Measurements from ENCODE around the gene HENMT1. TPM values are rescaled to one million over a fixed set of nuclear protein-coding genes. Genes with fewer than 3 reads are reported as not detected.
A peak's percentile ranks its signal among the peaks of the same experiment; 100 is the strongest.

HENMT1 gene
- total and polyA plus RNA-seq, 9 of the 15 experiments (the other 6 are each of a cell fraction or from before 2014, with no cell fraction given) = not detected

DNA sequence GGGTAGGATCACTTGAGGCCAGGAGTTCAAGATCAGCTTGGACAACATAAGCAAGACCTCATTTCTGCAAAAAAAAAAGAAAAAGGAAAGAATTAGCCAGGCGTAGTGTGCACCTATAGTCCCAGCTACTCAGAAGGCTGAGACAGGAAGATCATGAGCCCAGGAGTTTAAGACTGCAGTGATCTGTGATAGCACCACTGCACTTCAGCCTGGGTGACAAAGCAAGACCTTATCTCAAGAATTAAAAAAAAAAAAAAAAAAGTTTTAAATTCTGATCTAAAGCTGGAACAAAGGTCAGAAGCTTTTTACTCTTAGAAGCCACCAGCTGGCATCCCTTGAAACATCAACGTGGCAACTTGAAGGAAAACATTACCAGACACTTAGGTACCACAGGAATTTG lies 45.3 kb downstream of the HENMT1 start:
- ATAC-seq (peak; percentile 56; the same call in 2 of the 3 replicates), FAIRE-seq (no peak), DNase-seq (ENCODE audit: extremely low read depth in 1 of 4, low spot score in 3 of 4) (peak in 1 of 4 experiments; percentile 16)
- ChIA-PET POLR2A (interaction anchor here (0.9 to 1.4 kb wide), 3 partner anchors 9 to 17 kb away, joined by 3 to 5 read pairs (median 3); no protein-coding TSS in a partner anchor), CTCF (ENCODE audit: low intra/inter-chr PET ratio) (no interaction called here)
- Histone ChIP-seq H3K27me3 (ENCODE audit: control insufficient read depth in 2 of 2, insufficient read depth in 2 of 2, low read length in 2 of 2) (no peaks in the 10 kb centered on the region), H3K4me2 (ENCODE audit: insufficient read depth, low read length) (no peak overlapping the region), H3K79me2 (ENCODE audit: control insufficient read depth, insufficient read depth, low read length) (no peaks in the 10 kb centered on the region), H3K36me3 (ENCODE audit: control insufficient read depth, insufficient read depth, low read length) (peaks cover 10% of the 10 kb centered on the region; the same call in 1 of the 3 replicates), H3K9me1 (ENCODE audit: control insufficient read depth, insufficient read depth, low read length) (peaks cover 3% of the 10 kb centered on the region), H3K4me1 (replicated peaks in 1 of 2; ENCODE audit: control insufficient read depth in 2 of 2, insufficient read depth in 2 of 2, low read length in 2 of 2) (peaks cover 0 to 8% of the 10 kb centered on the region in 2 experiments; a peak in 3 of 5 replicates), H3K4me3 (no peak overlapping the region), H3K27ac (ENCODE audit: extremely low read depth, low read depth, low read length) (no peak overlapping the region), H4K20me1 (replicated peaks; ENCODE audit: control insufficient read depth, insufficient read depth, low read length) (no peaks in the 10 kb centered on the region), H3K9me3 (replicated peaks; ENCODE audit: control insufficient read depth, insufficient read depth, low read depth, low read length) (no peaks in the 10 kb centered on the region), H2AFZ (ENCODE audit: low read depth, low read length) (no peak overlapping the region), H3K9ac (ENCODE audit: insufficient read depth in 1 of 2, low read depth in 2 of 2, low read length in 2 of 2) (no peak overlapping the region)
- intact Hi-C loops (cut with micrococcal nuclease) (no loop called here), in situ Hi-C loops (cut with MboI) (no loop called here)
- WGBS (ENCODE audit: insufficient coverage, low coverage, missing lambda C conversion rate) = 37% methylated on average over 2 of the region's 2 CpGs
- no TSS peak for BruUV-seq (replicated peaks)
- TF ChIP-seq ZNF384 (IDR thresholded peaks at IDR 0.05; ENCODE audit: low read depth, low read length) = peak; percentile 62; the same call in 1 of the 2 replicates
- no peak for TF ChIP-seq HNRNPK (IDR thresholded peaks at IDR 0.05; ENCODE audit: low read depth, low read length, poor library complexity, severe bottlenecking)
- 0 out of 2 replicates have a peak, but pooled peaks have one; percentile 4 for TF ChIP-seq C11orf30 (IDR thresholded peaks at IDR 0.05; ENCODE audit: low read depth)
- no peak for TF ChIP-seq ZNF695 (CRISPR knock-in tag; IDR thresholded peaks at IDR 0.05)
- peak; percentile 27; the same call in 1 of the 2 replicates for TF ChIP-seq NFE2 (IDR thresholded peaks at IDR 0.05; ENCODE audit: low read depth)
- no peak for TF ChIP-seq NCOR1 (IDR thresholded peaks at IDR 0.05)

DNA sequence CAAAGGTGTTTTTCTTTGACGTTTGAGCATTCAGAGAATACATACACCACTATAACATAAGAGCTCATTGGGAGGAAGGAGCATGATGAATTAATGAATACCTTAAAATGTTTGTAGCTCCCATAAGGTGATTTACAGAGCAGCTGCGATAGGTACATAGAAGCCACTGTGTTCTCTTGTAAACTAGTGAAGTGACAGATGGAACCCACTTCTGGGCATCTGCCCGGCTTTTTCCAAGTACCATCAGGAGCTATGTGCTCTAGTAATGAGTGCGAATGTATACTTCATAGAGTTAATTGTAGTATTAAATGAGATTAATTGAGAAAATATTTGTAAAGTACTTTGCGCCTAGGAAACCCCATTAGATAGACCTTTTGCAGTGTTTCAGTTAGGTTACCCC lies 48.4 kb downstream of the HENMT1 start:
- H3K9me1 ChIP-seq (ENCODE audit: control insufficient read depth, insufficient read depth, low read length) = peaks cover 3% of the 10 kb centered on the region
- peaks cover 0 to 8% of the 10 kb centered on the region in 2 experiments; a peak in 3 of 5 replicates for H3K4me1 ChIP-seq (replicated peaks in 1 of 2; ENCODE audit: control insufficient read depth in 2 of 2, insufficient read depth in 2 of 2, low read length in 2 of 2)
- no peak overlapping the region for H3K9ac ChIP-seq (ENCODE audit: insufficient read depth in 1 of 2, low read depth in 2 of 2, low read length in 2 of 2)
- ChIA-PET CTCF (ENCODE audit: low intra/inter-chr PET ratio) (no interaction called here), POLR2A (interaction anchor here (1.2 to 1.5 kb wide), 2 partner anchors 13 to 19 kb away, joined by 4 read pairs; no protein-coding TSS in a partner anchor)
- peaks cover 10% of the 10 kb centered on the region; the same call in 1 of the 3 replicates for H3K36me3 ChIP-seq (ENCODE audit: control insufficient read depth, insufficient read depth, low read length)
- FAIRE-seq = no peak
- BruUV-seq (replicated peaks) = no TSS peak
- H4K20me1 ChIP-seq (replicated peaks; ENCODE audit: control insufficient read depth, insufficient read depth, low read length) = no peaks in the 10 kb centered on the region
- H3K79me2 ChIP-seq (ENCODE audit: control insufficient read depth, insufficient read depth, low read length) = no peaks in the 10 kb centered on the region
- intact Hi-C loops (cut with micrococcal nuclease) (no loop called here), in situ Hi-C loops (cut with MboI) (no loop called here)
- no peak overlapping the region for H2AFZ ChIP-seq (ENCODE audit: low read depth, low read length)
- H3K4me3 ChIP-seq = no peak overlapping the region
- no peak for ATAC-seq
- 78% methylated on average over 5 of the region's 5 CpGs for WGBS (ENCODE audit: insufficient coverage, low coverage, missing lambda C conversion rate)
- H3K27ac ChIP-seq (ENCODE audit: extremely low read depth, low read depth, low read length) = no peak overlapping the region
- H3K27me3 ChIP-seq (ENCODE audit: control insufficient read depth in 2 of 2, insufficient read depth in 2 of 2, low read length in 2 of 2) = no peaks in the 10 kb centered on the region
- no peaks in the 10 kb centered on the region for H3K9me3 ChIP-seq (replicated peaks; ENCODE audit: control insufficient read depth, insufficient read depth, low read depth, low read length)
- no peak overlapping the region for H3K4me2 ChIP-seq (ENCODE audit: insufficient read depth, low read length)
- no peak for DNase-seq (ENCODE audit: extremely low read depth in 1 of 4, low spot score in 3 of 4)
- TF ChIP-seq, protein P1, sequence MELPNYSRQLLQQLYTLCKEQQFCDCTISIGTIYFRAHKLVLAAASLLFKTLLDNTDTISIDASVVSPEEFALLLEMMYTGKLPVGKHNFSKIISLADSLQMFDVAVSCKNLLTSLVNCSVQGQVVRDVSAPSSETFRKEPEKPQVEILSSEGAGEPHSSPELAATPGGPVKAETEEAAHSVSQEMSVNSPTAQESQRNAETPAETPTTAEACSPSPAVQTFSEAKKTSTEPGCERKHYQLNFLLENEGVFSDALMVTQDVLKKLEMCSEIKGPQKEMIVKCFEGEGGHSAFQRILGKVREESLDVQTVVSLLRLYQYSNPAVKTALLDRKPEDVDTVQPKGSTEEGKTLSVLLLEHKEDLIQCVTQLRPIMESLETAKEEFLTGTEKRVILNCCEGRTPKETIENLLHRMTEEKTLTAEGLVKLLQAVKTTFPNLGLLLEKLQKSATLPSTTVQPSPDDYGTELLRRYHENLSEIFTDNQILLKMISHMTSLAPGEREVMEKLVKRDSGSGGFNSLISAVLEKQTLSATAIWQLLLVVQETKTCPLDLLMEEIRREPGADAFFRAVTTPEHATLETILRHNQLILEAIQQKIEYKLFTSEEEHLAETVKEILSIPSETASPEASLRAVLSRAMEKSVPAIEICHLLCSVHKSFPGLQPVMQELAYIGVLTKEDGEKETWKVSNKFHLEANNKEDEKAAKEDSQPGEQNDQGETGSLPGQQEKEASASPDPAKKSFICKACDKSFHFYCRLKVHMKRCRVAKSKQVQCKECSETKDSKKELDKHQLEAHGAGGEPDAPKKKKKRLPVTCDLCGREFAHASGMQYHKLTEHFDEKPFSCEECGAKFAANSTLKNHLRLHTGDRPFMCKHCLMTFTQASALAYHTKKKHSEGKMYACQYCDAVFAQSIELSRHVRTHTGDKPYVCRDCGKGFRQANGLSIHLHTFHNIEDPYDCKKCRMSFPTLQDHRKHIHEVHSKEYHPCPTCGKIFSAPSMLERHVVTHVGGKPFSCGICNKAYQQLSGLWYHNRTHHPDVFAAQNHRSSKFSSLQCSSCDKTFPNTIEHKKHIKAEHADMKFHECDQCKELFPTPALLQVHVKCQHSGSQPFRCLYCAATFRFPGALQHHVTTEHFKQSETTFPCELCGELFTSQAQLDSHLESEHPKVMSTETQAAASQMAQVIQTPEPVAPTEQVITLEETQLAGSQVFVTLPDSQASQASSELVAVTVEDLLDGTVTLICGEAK (IDR thresholded peaks at IDR 0.05) = no peak
- TF ChIP-seq, protein P1 (CRISPR knock-in tag; IDR thresholded peaks at IDR 0.05) = no peak
